ENCODE measurements around the gene CCT7.

Gene CCT7

DNA sequence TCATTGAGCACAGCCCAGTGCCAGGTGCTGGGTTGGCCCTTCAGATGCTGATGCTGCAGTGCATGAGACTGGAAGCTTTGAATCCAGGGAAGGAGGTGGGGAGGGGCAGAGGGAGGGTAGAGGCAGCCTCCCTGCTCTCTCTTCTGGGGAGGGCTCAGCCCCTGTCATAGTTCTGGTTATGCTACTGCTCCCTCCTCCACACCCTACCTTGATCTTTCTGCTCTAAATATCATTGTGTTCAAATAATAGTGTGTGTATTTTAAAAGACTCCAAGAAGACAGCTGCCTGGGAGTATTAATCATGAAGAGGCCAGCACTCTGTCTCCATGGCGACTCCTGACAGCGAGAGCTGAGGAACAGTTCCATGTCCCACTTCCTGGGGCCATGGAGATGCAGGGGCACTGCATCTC is 63.0 kb downstream of the CCT7 start:
- no peak for FAIRE-seq

DNA sequence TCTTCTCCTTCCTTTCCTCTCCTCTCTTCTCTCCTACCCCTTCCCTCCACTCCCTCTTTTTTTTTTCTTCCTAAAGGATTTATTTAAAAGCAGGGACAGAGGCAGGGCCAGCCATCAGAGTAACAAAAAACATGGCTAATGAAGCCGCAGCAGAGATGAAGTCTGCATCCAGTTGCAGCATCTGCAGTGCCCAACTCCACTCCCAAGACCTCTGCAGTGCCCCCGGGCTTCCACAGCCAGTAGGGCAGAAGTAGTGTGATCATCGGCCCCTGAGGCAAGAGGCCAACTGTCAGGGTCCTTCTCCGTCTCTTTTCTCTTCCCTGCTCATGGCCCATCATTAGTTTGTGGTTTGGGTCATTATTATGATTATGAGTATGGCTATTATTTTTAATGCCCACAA is 63.5 kb downstream of the CCT7 start:
- FAIRE-seq = no peak

DNA sequence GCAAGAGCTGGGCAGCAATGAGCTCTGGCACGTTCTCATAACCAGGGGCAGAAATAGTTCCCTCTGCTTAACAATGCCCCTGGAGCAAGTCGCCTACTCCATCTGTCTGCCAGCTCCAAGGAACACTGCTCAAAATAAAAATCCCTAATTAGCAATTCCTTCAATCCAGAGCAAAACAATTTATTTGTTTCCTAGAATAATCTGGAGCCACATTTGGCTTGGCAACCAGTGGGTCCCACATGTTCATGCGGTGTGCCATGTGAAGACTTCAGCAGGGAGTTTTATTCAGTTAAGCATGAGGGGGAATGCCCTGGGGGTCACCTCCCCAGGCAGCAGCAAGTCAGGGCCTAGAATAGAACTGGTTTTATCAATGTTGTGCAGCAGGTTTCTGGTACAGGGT is 66.8 kb downstream of the CCT7 start:
- no peak for FAIRE-seq

DNA sequence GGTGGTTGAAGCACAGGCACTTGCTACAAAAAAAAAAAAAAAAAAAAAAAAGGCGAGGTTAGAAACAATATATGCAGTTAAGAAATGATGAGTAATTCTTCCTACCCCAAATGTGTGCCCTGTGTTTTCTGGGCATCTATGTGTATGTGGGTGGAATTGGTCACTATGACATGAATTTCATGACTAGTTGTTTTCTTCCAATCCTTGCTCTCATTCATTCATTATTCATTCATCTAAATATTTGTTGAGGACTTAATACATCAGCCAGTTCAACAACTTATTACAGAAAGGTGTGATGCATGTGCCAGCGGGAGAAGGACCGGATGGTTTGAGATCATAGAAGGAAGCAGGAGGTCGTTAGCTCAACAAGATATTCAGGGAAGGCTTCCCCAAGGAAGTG is 67.5 kb downstream of the CCT7 start:
- no peak for FAIRE-seq
